Measurements from ENCODE around the gene KRTAP19-5. TPM values are rescaled to one million over a fixed set of nuclear protein-coding genes. Genes with fewer than 3 reads are reported as not detected.

KRTAP19-5 gene
- total RNA-seq, 1 experiment from 2014 or later, result not detected

DNA sequence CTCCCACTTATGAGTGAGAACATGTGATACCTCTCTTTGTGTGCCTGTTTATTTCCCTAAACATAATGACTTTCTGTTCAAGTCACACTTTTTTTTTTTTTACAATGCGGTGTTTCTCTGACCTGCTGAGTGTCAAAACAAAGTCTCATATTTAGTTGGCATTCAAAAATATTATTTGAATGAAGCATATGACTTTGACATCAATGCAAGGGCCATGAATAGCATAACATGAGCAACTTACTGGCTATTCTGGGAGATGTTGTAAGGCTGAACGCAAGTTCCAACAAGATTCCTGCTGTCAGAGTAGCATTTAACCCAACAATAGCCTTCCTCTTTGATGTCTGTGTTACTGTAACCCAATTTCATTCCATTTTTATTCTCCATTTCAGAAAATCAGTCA, 19.8 kb downstream of the KRTAP19-5 start:
- no peak for DNase-seq
- H3F3A ChIP-seq (ENCODE audit: insufficient read depth, low read depth), result no peaks in the 10 kb centered on the region
- H2AFZ ChIP-seq, result no peak overlapping the region
- no peaks in the 10 kb centered on the region for H4K20me1 ChIP-seq (ENCODE audit: insufficient read depth)
- ChIA-PET POLR2A (ENCODE audit: unreplicated experiment) (no interaction called here), CTCF (no interaction called here)
- no peaks in the 10 kb centered on the region for H3K79me2 ChIP-seq (ENCODE audit: low read depth)
- intact Hi-C loops (cut with micrococcal nuclease; ENCODE audit: unreplicated experiment), result no loop called here
- H3K9me3 ChIP-seq (ENCODE audit: insufficient read depth, low read depth), result no peaks in the 10 kb centered on the region
- no peaks in the 10 kb centered on the region for H3K9me2 ChIP-seq (ENCODE audit: insufficient read depth)
- TF ChIP-seq EZH2 (IDR thresholded peaks at IDR 0.05; ENCODE audit: low read depth), result no peak
- TF ChIP-seq, protein P1, sequence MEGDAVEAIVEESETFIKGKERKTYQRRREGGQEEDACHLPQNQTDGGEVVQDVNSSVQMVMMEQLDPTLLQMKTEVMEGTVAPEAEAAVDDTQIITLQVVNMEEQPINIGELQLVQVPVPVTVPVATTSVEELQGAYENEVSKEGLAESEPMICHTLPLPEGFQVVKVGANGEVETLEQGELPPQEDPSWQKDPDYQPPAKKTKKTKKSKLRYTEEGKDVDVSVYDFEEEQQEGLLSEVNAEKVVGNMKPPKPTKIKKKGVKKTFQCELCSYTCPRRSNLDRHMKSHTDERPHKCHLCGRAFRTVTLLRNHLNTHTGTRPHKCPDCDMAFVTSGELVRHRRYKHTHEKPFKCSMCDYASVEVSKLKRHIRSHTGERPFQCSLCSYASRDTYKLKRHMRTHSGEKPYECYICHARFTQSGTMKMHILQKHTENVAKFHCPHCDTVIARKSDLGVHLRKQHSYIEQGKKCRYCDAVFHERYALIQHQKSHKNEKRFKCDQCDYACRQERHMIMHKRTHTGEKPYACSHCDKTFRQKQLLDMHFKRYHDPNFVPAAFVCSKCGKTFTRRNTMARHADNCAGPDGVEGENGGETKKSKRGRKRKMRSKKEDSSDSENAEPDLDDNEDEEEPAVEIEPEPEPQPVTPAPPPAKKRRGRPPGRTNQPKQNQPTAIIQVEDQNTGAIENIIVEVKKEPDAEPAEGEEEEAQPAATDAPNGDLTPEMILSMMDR (conservative IDR thresholded peaks at IDR 0.05), result no peak
- H3K4me3 ChIP-seq, result no peak overlapping the region
- no peaks in the 10 kb centered on the region for H3K4me1 ChIP-seq (replicated peaks; ENCODE audit: insufficient read depth)
- H3K36me3 ChIP-seq (ENCODE audit: low read depth), result no peaks in the 10 kb centered on the region
- H3K27ac ChIP-seq, result no peak overlapping the region
- H3K4me2 ChIP-seq, result no peak overlapping the region
- no TSS peak for BruUV-seq (replicated peaks)
- H3K27me3 ChIP-seq (ENCODE audit: insufficient read depth, low read depth), result no peaks in the 10 kb centered on the region

DNA sequence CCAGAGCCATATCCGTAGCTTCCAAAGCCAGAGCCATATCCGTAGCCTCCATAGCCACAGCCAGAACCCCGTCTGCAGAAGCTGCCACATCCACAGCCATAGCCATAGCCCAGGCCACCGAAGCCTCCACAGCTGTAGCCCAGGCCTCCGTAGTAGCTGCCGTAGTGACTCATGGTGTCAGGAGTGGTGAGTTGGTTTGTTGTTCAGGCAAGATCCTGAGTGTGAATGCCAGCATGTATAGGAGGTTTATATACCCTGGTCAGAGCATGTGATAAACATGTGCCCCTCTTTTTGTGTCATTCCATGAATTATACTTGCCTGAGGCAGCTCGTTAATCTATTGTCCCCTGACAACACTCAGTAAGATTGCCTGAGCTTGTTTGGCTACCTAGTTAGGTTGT, 21.8 kb downstream of the KRTAP19-5 start, which contains the start of gene KRTAP19-1:
Gene KRTAP19-1, minus strand, starts transcription at position 223 of the 400 bp plus-strand sequence. Its CDS starts 50 bp downstream, at position 173.
- TF ChIP-seq, protein P1 (conservative IDR thresholded peaks at IDR 0.05), result no peak
- no peak for TF ChIP-seq EZH2 (IDR thresholded peaks at IDR 0.05; ENCODE audit: low read depth)
- no peak within 1 kb of the TSS for H2AFZ ChIP-seq
- no peak within 1 kb of the TSS for H3K4me2 ChIP-seq
- H3K36me3 ChIP-seq (ENCODE audit: low read depth), result no peaks in the 10 kb centered on the region
- H3K9me3 ChIP-seq (ENCODE audit: insufficient read depth, low read depth), result no peaks in the 10 kb centered on the region
- no peak within 1 kb of the TSS for H3K27ac ChIP-seq
- intact Hi-C loops (cut with micrococcal nuclease; ENCODE audit: unreplicated experiment), result no loop called here
- ChIA-PET CTCF (no interaction called here), POLR2A (ENCODE audit: unreplicated experiment) (no interaction called here)
- H3K4me1 ChIP-seq (replicated peaks; ENCODE audit: insufficient read depth), result no peaks in the 10 kb centered on the region
- no peaks in the 10 kb centered on the region for H3K79me2 ChIP-seq (ENCODE audit: low read depth)
- no peak for DNase-seq
- H3K27me3 ChIP-seq (ENCODE audit: insufficient read depth, low read depth), result no peaks in the 10 kb centered on the region
- H3K4me3 ChIP-seq, result no peak within 1 kb of the TSS
- no peaks in the 10 kb centered on the region for H3K9me2 ChIP-seq (ENCODE audit: insufficient read depth)
- no peaks in the 10 kb centered on the region for H4K20me1 ChIP-seq (ENCODE audit: insufficient read depth)
- no TSS peak for BruUV-seq (replicated peaks)
- H3F3A ChIP-seq (ENCODE audit: insufficient read depth, low read depth), result no peaks in the 10 kb centered on the region

DNA sequence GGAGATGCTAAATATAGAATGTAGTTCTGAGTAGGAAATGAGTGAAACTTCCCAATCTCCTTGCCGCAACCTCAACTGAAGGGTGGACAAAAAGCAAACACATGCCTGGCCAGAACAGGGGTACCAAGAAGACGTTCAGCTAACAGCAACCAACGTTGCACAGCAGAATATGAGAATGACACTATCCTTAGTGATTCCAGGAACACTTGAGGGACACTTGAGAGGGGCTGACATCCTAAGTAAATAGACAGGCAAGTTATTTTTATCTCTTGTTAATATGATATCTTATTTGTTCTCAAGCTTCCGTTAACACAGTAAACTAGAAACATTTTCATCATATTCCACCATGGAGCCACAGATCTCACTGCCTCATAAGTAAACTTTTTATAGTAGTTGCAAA, 22.7 kb downstream of the KRTAP19-5 start:
- no peak overlapping the region for H3K4me2 ChIP-seq
- H3K79me2 ChIP-seq (ENCODE audit: low read depth), result no peaks in the 10 kb centered on the region
- intact Hi-C loops (cut with micrococcal nuclease; ENCODE audit: unreplicated experiment), result no loop called here
- H3K4me1 ChIP-seq (replicated peaks; ENCODE audit: insufficient read depth), result no peaks in the 10 kb centered on the region
- H4K20me1 ChIP-seq (ENCODE audit: insufficient read depth), result no peaks in the 10 kb centered on the region
- no peaks in the 10 kb centered on the region for H3F3A ChIP-seq (ENCODE audit: insufficient read depth, low read depth)
- ChIA-PET CTCF (no interaction called here), POLR2A (ENCODE audit: unreplicated experiment) (interaction anchor here (0.7 kb wide), 1 partner anchor 80 kb away, joined by 4 read pairs; no protein-coding TSS in a partner anchor)
- H3K27ac ChIP-seq, result no peak overlapping the region
- no peaks in the 10 kb centered on the region for H3K36me3 ChIP-seq (ENCODE audit: low read depth)
- no peaks in the 10 kb centered on the region for H3K9me2 ChIP-seq (ENCODE audit: insufficient read depth)
- no TSS peak for BruUV-seq (replicated peaks)
- no peak overlapping the region for H3K4me3 ChIP-seq
- DNase-seq, result no peak
- H3K27me3 ChIP-seq (ENCODE audit: insufficient read depth, low read depth), result no peaks in the 10 kb centered on the region
- H3K9me3 ChIP-seq (ENCODE audit: insufficient read depth, low read depth), result no peaks in the 10 kb centered on the region
- no peak for TF ChIP-seq EZH2 (IDR thresholded peaks at IDR 0.05; ENCODE audit: low read depth)
- TF ChIP-seq, protein P1 (conservative IDR thresholded peaks at IDR 0.05), result no peak
- H2AFZ ChIP-seq, result no peak overlapping the region
